NCI-H1105 (cell line): ENCODE data around the gene CCDC59.

Experiments used
- DNase-seq: peaks from one replicate; lab custom pipeline; 2025; lab: John Stamatoyannopoulos, UW

Gene CCDC59

DNA sequence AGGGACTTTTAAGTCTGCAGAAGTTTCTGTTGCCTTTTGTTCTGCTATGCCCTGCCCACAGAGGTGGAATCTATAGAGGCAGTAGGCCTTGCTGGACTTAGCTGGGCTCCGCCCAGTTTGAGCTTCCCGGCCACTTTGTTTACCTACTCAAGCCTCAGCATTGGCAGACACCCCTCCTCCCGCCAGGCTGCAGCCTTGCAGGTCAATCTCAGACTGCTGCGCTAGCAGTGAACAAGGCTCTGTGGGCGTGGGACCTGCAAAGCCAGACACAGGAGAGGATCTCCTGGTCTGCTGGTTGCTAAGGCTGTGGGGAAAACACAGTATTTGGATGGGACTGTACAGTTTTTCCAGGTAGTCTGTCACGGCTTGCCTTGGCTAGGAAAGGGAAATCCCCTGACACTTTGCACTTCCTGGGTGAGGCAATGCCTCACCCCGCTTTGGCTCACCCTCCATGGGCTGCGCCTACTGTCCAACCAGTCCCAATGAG lies 43.7 kb downstream of the CCDC59 start:
- no peak for DNase-seq
